Pulmonary artery endothelial cell (primary cell): ENCODE data around the gene PRIM2. TPM values are rescaled to one million over a fixed set of nuclear protein-coding genes. Genes with fewer than 3 reads are reported as not detected.
"Not testable (repeated sequence)": the region's sequence is repeated elsewhere in the genome, so short reads cannot be mapped to it uniquely, and the experiment has no call there.

ENCODE experiments used
- DNase-seq: peaks from one replicate; pipeline ENCODE4 v3.0.0-alpha.2; 2011; ENCODE audit warnings: low read depth, low spot score
- total RNA-seq: library from RNA; depleted of rRNA; stranded (reverse); fragments of >200 nt; gene quantifications from 2 replicates; pipeline ENCODE4 v1.2.3, GENCODE V29; 2014

Gene PRIM2
- total RNA-seq, 1 donor from 2014 or later, result 22.0 TPM

DNA sequence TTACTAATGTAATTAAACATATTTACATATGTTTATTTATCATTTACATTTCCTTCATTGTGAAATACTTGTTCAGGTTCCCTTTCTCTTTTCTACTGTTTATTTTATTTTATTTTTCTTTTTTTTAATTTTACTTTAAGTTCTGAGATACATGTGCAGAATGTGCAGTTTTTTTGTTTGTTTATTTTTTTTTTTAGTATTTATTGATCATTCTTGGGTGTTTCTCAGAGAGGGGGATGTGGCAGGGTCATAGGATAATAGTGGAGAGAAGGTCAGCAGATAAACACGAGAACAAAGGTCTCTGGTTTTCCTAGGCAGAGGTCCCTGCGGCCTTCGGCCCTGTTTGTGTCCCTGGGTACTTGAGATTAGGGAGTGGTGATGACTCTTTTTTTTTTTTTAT, 8.7 kb upstream of the PRIM2 start:
- DNase-seq, result not testable (repeated sequence)

DNA sequence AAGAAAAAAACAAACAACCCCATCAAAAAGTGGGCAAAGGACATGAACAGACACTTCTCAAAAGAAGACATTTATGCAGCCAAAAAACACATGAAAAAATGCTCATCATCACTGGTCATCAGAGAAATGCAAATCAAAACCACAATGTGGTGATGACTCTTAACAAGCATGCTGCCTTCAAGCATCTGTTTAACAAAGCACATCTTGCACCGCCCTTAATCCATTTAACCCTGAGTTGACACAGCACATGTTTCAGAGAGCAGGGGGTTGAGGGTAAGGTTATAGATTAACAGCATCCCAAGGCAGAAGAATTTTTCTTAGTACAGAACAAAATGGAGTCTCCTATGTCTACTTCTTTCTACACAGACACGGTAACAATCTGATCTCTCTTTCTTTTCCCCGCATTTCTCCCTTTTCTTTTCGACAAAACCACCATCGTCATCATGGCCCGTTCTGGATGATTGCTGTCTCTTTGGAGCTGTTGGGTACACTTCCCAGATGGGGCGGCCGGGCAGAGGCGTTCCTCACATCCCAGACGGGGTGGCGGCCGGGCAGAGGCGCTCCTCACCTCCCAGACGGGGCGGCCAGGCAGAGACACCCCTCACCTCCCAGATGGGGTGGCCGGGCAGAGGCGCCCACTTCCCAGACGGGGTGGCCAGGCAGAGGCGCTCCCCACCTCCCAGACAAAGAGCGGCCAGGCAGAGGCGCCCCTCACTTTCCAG, 7.2 kb upstream of the PRIM2 start:
- not testable (repeated sequence) for DNase-seq

DNA sequence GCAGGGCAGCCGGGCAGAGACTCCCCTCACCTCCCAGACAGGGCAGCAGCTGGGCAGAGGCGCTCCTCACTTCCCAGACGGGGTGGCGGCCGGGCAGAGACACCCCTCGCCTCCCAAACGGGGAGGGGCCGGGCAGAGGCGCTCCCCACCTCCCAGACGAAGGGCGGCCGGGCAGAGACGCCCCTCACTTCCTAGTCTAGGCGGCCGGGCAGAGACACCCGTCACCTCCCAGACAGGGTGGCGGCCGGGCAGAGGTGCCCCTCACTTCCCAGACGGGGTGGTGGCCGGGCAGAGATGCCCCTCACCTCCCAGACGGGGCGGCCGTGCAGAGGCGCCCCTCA, 6.6 kb upstream of the PRIM2 start:
- DNase-seq, result no peak

DNA sequence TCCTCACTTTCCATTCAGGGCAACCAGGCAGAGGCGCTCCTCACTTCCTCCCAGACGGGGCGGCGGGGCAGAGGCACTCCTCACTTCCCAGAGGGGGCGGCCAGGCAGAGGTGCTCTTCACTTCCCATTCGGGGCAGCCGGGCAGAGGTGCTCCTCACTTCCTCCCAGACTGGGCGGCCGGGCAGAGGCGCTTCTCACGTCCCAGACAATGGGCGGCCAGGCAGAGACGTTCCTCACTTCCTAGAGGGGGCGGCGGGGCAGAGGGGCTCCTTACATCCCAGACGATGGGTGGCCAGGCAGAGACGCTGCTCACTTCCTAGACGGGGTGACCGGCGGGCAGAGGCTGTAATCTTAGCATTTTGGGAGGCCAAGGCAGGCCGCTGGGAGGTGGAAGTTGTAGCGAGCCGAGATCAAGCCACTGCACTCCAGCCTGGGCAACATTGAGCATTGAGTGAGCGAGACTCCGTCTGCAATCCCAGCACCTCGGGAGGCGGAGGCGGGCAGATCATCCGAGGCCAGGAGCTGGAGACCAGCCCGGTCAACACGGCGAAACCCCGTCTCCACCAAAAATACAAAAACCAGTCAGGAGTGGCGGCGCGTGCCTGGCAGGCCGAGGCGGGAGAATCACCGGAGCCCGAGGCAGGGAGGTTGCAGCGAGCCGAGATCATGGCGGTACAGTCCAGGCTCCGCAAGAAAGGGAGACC, 6.0 kb upstream of the PRIM2 start:
- not testable (repeated sequence) for DNase-seq

DNA sequence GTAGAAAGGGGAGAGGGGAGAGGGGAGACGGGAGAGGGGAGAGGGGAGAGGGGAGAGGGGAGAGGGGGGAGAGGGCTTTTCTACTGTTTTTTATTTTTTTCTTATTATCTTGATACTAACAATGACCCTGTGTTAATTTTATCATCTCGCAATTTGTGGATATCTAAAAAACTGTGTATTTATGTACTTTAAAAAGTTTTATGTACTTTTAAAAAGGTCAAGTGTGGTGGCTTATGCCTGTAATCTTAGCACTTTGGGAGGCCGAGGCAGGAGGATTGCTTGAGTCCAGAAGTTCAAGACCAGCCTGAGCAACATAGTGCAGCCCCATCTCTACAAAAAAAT, 5.5 kb upstream of the PRIM2 start:
- DNase-seq, result no peak

DNA sequence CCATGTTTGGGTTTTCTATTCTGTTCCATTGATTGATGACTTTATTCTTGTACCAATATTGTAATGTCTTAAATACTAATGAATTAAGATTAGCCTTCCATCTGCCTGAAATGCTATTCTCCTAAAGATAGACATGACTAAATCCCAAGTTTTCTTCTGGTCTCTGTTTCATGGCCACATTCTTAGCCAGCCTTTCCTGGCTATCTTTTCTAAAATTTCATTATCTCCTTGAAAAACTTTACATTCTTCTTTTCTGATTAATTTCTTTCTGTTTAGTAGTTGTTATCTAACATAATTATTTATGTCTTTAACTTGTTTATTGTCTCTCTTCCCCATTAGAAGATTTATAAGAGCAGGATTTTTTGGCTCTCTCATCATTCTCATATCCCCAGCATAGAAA, 4.4 kb upstream of the PRIM2 start:
- DNase-seq, result no peak

DNA sequence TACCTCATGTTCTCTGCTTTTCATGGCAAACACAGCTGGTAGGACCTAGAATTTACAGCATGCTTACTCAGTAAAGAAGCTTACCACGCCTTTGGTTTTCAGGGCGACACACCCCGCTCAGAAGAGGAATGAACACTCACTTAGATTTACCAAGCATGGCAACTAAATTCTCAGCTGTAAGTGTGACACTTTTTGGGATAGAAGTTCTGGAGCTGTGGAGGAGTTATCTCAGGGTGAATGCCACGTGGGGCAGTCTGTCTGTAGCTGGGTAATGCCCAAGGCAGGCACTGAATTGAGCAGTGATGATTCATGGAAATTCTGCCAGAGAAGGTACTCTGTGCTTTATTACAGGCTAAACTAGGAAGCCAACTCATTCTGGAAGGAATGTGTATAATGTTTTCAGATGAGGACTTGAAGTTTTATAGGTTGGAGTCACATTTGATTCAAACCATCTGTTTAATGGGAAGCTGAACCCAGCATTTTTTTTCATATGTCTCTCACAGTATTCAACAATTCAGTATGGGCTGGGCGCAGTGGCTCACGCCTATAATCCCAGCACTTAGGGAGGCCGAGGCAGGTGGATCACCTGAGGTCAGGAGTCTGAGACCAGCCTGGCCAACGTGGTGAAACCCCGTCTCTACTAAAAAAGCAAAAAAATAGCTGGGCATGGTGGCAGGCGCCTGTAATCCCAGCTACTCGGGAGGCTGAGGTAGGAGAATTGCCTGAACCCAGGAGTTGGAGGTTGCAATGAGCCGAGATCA, 3.5 kb upstream of the PRIM2 start:
- DNase-seq, result peak; percentile 79

DNA sequence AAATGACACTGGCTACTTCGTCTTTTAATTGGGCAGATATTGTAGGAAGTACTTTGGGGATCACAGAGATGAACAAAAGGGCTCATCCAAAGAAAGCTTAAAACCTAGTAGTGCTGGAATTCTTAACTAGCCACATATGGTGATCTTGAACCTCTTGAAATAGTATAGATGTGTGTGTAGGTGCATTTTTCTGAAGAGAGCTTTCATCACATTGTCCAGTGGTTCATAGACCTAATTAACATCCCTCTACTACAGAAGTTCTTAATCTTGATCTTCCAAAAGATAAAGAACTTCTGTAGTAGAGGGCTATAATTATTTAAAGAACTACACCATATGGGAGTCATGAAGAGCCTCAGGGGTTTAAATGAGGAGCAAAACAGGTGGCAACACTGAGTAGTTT, 2.3 kb upstream of the PRIM2 start:
- DNase-seq, result no peak

DNA sequence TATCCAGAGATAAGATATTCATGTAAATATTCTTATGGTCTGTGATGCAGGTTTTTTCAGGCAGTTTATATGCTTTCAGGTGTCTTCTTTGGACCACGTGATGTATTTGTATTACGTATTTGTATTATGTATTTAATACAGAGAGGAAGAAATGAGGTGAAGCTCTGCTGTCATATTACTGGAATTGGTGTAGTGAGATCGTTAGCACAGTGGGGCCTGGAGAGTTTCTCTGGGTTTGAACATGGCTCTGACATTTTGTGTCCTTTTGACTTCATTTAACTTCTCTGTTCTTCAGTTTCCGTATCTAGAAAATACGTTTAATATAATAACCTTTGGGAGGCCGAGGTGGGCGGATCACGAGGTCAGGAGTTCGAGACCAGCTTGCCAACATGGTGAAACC, 1.6 kb upstream of the PRIM2 start:
- no peak for DNase-seq

DNA sequence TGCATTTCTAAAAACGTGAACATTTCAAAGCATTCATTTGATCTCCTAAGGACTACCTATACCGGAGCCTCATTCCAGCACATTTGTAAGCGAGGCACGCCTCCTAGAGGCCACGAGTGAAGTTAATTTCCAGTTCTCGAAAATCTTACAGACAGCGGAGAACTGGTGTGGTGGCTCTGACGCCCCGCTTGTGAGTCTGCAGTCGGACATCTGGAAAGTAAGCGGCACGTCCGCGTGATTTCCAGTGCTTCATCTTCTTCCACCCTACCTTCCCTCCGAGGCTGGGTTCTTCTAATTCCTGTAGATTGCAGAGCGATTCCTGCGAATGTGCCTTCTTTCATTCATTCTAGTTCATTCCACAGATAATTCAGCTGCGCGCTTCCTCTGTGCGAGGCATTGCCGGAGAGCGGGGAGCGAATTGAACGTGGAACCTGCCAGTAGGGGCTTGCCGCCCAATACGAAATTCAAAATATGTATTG, 810 bp upstream of the PRIM2 start:
- peak; percentile 80 for DNase-seq

DNA sequence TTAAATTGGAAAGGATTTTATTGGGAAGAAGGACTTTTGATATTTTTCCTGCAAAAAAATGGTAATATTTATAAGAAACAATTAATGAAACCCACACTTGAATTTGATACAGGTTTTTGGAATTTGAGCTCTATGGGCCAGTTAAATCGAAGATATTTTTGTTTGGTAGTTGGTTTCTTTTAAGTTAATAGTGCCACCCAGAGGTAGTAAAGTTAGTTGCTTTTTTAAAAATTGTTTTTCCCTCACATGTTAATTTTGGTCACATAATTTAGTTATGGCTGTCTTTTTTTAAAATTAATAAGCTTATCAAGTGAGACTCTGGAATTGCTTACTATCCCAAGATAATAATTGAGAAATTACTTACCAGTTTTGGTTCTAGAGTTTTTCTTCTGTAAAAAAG, 7.1 kb downstream of the PRIM2 start:
- DNase-seq, result no peak

DNA sequence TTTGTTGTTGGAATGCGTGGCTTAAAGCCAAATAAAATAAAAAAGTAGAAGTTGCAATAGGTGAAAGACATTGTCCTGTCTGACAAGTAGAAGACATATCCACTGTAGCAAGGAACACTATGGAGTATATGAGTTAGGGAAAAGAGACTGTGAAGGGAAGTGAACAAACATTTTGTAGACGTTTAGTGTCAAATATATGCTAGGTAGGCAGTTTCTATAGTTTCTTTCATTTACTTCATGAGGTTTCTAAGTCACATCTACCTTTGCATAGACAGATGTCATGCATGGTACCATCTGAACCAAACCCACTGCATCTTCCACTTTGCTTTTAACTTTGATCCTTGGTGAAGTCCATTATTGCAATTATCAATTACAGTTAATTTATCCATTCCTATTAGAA, 9.9 kb downstream of the PRIM2 start:
- DNase-seq, result no peak

DNA sequence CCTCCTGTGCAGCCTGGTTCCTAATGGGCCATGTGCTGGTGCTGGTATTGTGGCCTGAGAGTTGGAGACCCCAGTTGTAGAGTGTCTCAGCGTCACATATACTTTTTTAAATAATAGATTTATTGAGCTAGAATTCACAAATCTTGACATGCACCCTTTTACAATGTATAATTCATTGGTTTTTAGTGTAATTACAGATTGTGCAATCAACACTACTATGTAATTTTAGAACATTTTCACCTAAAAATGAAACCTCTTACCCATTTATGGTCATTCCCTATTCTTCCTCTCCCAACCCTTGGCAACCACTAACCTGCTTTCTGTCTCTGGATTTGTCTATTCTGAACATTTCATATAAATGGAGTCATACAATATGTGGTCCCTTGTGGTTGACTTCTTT, 10.6 kb downstream of the PRIM2 start:
- no peak for DNase-seq

DNA sequence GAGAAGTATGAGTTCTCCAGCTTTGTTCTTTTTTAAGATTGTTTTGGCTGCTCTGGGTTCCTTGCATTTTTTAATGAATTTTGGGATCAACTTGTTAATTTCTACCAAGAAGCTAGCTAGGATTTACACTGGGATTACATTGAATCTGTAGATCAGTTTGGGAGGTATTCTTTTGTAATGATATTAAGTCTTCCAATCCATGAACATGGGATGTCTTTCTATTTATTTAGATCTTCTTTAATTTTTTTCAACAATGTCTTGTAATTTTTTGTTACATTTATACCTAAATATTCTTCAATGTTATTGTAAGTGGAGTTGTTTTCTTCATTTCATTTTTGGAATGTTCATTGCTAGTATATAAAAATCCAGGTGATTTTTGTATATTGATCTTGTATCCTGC, 12.5 kb downstream of the PRIM2 start:
- no peak for DNase-seq

DNA sequence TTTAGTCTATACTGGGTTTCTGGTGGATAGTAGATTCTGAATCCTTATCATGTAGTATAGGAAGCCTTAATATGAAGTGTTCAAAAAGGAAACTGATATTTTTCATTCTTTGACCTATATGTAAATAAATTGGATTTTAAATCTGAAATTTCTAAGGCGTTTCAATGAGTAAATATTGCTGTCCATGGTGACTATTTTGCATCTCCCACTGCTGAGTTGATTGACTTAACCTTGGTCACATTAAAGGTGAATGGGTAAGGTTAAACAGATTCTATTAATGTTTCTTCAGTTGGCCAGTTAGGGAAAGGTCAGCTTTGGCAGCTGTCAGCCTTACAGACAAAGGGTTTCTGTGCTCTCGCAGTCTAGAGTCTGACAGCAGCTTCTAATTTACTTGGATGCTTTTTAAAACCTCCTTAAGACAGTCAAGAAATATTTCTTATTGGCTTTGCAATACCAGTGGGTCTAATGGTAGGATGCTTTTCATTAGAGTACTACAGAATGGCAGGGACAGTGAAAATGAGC, 24.8 kb downstream of the PRIM2 start:
- DNase-seq, result no peak

DNA sequence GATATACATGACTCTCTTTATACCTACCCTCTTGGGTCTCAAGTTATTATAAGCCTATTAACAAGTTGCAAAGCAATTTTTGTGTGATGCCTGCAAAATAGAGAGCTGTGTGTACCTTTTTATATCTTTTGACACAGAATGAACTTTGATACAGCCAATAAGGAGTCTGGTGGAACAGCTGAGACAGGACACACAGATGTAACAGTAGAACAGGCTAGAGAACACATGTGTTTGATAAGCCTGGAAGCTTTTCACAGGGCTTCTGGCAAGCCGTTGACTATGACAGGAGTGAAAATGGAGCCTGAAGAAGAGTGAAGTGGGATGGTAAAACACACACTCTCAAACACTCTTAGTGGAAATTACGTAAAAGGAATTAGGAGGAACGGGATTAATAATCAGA, 25.9 kb downstream of the PRIM2 start:
- not testable (repeated sequence) for DNase-seq

DNA sequence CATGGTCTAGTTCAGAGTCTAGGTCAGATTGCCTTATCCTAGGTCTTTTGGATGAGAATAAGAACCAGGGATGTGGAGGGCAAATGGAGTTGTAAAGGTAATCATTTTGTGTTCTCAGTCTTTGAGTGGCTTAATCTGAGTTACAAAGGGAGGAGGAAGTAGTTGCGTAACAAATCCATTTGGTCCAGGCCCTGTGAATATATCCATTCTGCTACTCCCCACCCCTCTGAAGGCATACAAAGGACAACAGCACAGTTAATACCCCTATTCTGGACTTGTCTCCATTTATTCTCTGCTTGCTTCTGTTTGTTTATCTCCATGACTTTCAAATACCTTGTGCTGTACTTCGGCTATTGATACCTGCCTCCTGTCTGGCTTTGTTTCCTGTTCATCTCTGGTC, 29.3 kb downstream of the PRIM2 start:
- not testable (repeated sequence) for DNase-seq

DNA sequence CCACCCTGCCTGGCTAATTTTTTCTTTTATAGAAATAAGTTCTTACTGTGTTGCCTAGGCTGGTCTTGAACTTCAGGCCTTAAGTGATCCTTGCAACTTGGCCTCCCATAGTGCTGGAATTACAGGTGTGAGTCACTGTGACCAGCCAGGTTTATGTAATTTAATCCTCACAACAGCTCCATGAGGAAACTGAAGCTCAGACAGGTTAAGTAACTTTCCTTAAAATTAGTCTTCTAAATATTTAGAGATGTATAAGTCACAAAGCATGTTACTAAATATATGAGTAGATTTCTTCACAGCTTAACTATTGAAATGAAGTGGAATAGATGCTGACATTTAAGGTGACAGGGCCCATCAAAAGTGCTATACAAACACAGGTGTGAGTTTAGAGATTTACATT, 30.2 kb downstream of the PRIM2 start:
- DNase-seq, result not testable (repeated sequence)

DNA sequence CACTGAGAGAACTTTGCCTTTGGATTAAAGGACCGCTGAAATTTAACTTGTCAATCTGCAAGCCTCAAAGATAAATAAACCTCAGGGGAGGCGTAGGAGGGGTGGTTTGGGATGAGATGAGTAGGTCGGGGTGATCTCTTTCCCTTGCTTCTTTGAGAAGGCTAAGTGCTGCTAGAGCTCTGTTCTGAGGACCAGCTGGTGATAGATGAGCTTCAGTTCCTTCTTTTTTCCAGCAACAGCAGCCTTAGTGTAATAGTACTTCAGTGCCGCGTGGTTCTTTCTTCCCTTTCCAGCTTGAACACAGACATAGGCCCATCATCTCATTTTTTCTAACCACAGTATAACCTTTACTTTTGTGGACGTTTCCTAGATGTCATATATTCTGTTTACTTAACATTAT, 33.0 kb downstream of the PRIM2 start:
- not testable (repeated sequence) for DNase-seq

DNA sequence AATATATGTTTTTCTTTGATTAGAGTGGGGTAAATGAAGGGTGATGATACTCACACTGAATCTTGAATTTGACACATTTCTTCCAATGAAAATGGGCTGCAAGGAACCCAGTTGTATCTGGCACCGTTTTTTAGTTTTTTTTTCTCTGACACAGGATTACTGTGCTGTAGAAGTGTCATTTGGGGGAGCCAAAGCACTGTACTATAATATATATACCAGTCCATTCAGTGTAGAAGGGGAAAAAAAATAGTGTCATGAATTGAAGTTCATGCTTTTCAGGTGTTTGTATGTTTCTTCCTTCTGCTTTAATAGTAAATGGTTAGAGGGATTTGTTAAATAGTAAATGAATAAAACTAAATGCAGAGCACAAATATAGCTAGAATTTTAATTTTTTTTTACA, 35.2 kb downstream of the PRIM2 start:
- DNase-seq, result not testable (repeated sequence)

DNA sequence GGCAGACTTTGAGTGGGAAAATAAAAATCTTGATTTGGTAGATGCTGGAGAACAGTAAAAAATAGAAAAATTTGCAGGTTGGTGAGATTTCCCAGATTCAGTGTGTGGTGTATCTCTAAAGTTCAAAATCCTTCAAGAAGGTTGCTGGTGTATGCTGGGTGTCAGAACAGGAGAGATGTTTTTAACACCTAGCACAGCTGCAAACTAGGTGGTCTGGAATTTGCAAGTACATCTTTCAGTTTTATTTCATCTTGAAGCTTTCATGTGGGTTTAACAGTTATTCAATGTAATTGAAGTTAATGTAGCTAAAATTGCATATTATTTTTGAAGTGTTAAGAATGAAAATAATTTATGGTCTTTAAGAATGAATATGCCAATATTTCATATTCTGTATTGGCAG, 40.9 kb downstream of the PRIM2 start:
- DNase-seq, result not testable (repeated sequence)

DNA sequence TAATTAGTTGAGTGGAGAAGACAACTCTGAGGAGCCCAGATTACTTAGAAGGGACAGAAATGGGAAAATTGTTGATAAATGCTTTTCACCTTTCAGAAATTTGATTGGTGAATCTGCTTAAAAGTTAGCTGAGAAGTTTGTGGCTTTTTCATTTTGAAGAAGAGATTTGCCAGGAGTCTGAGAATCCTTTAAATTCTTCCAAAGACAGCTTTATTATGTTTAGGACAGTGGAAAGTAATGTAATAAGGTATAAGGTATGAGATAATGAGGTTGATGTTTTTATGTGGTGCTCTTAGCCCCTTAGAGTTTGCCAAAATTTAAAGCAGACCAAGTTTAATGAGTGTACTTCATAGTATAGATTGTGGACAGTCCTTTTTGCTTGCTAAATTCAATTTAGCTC, 42.3 kb downstream of the PRIM2 start:
- DNase-seq, result not testable (repeated sequence)
